Endothelial cell of umbilical vein (primary cell): ENCODE data around the gene SH3BP5L. TPM values are rescaled to one million over a fixed set of nuclear protein-coding genes. Genes with fewer than 3 reads are reported as not detected.

Source experiments
- BruUV-seq: library from RNA; stranded (reverse); fragments of 400-500 nt; replicated peaks from 2 replicates; lab custom pipeline; 2021; lab: Mats Ljungman, UMichigan
- CTCF ChIA-PET: fragments of 300-600, 350-600 bp; sonication (Branson Sonifier 250); formaldehyde crosslinking; loops from one replicate; lab custom pipeline; 2021; ENCODE audit warnings: antibody characterized with exemption, inconsistent platforms; lab: Charles Lee
- POLR2A ChIA-PET: fragments of 300-600, 350-600 bp; sonication (Branson Sonifier 250); formaldehyde crosslinking; loops from one replicate; lab custom pipeline; 2021; ENCODE audit warnings: antibody characterized with exemption, inconsistent platforms; lab: Charles Lee
- DNase-seq: peaks from one replicate; pipeline ENCODE4 v3.0.0-alpha.2; 2011; ENCODE audit warnings: low read depth, low spot score
- FAIRE-seq: peaks from 2 replicates; lab custom pipeline; 2011; peaks lifted over from hg19 to GRCh38; lab: Jason Lieb, UNC
- H2AFZ ChIP-seq: 2 replicates; pipeline ENCODE4 v1.6.0; 2012; ENCODE audit warnings: low read depth, low read length, control low read depth, inconsistent platforms
- H3K27ac ChIP-seq: 2 replicates; pipeline ENCODE4 v1.5.1; 2011; ENCODE audit warnings: low read depth, mild to moderate bottlenecking, control low read depth, low read length, moderate library complexity; ENCODE audit not compliant: insufficient read depth
- H3K27me3 ChIP-seq, 2 experiments: 2 replicates each; pipeline versions ENCODE4 v1.6.0 to v1.6.1; 2011; ENCODE audit warnings: low read length in 2 of 2, mixed read lengths in 1 of 2; ENCODE audit not compliant: control insufficient read depth in 2 of 2, insufficient read depth in 2 of 2
- H3K36me3 ChIP-seq, 2 experiments: 2 replicates in 1 of 2; 3 replicates in 1 of 2; pipeline ENCODE4 v1.5.1; 2011; ENCODE audit warnings: low read length in 2 of 2, mild to moderate bottlenecking in 1 of 2, moderate library complexity in 1 of 2; ENCODE audit not compliant: control insufficient read depth in 2 of 2, insufficient read depth in 2 of 2; ENCODE audit errors: extremely low read depth in 1 of 2
- H3K4me1 ChIP-seq: 3 replicates; pipeline ENCODE4 v1.5.1; 2011; ENCODE audit warnings: mild to moderate bottlenecking, low read length; ENCODE audit not compliant: control insufficient read depth, insufficient read depth; ENCODE audit errors: extremely low read depth
- H3K4me2 ChIP-seq: 2 replicates; pipeline ENCODE4 v1.6.1; 2011; ENCODE audit warnings: low read length, control low read depth, mixed read lengths; ENCODE audit not compliant: insufficient read depth
- H3K4me3 ChIP-seq, 3 experiments: fragments of 200-600 bp in 1 of 3; sonication (generic), shearing (Covaris generic) in 1 of 3; replicated peaks in 1 of 3; 2 replicates each; pipeline ENCODE4 v1.5.1; 2011 to 2016; ENCODE audit warnings: control low read depth in 3 of 3, low read length in 3 of 3, mild to moderate bottlenecking in 2 of 3, inconsistent platforms in 1 of 3, low read depth in 1 of 3, moderate library complexity in 1 of 3; ENCODE audit not compliant: insufficient read depth in 1 of 3
- H3K79me2 ChIP-seq: 2 replicates; pipeline ENCODE4 v1.6.0; 2012; ENCODE audit warnings: low read length, inconsistent platforms; ENCODE audit not compliant: control insufficient read depth, insufficient read depth
- H3K9ac ChIP-seq: replicated peaks from 2 replicates; pipeline ENCODE3; 2011; ENCODE audit warnings: low read length, control low read depth; ENCODE audit not compliant: insufficient read depth; ENCODE audit errors: extremely low read depth
- H3K9me1 ChIP-seq: replicated peaks from 3 replicates; pipeline ENCODE4 v1.6.0; 2011; ENCODE audit warnings: mild to moderate bottlenecking, low read length; ENCODE audit not compliant: control insufficient read depth, insufficient read depth; ENCODE audit errors: extremely low read depth
- H3K9me3 ChIP-seq: replicated peaks from 2 replicates; pipeline ENCODE4 v1.5.1; 2012; ENCODE audit warnings: low read length, inconsistent platforms; ENCODE audit not compliant: control insufficient read depth, insufficient read depth
- H4K20me1 ChIP-seq: replicated peaks from 2 replicates; pipeline ENCODE3; 2011; ENCODE audit warnings: mild to moderate bottlenecking, low read length; ENCODE audit not compliant: control insufficient read depth, insufficient read depth; ENCODE audit errors: extremely low read depth
- EZH2 ChIP-seq: IDR thresholded peaks from 2 replicates; pipeline ENCODE4 v1.6.1; 2012; ENCODE audit warnings: borderline replicate concordance, low read depth, mild to moderate bottlenecking, moderate library complexity, low read length, inconsistent platforms; ENCODE audit not compliant: severe bottlenecking
- FOS ChIP-seq: IDR thresholded peaks from 2 replicates; pipeline ENCODE4 v1.6.1; 2011; ENCODE audit warnings: mild to moderate bottlenecking, low read length, moderate library complexity, borderline replicate concordance; ENCODE audit not compliant: insufficient read depth
- GATA2 ChIP-seq: IDR thresholded peaks from 2 replicates; pipeline ENCODE4 v1.7.0; 2011; ENCODE audit warnings: low read depth, mild to moderate bottlenecking, moderate library complexity, mixed read lengths, low read length; ENCODE audit not compliant: insufficient read length, insufficient read depth
- JUN ChIP-seq: IDR thresholded peaks from 2 replicates; pipeline ENCODE4 v1.6.1; 2011; ENCODE audit warnings: borderline replicate concordance, low read depth; ENCODE audit not compliant: insufficient read length, insufficient read depth
- MYC ChIP-seq: IDR thresholded peaks from one replicate; pipeline ENCODE4 v1.6.1; 2011; ENCODE audit warnings: mild to moderate bottlenecking, low read depth, low read length
- POLR2A ChIP-seq: IDR thresholded peaks from 2 replicates; pipeline ENCODE4 v1.6.1; 2012; ENCODE audit warnings: low read depth, mild to moderate bottlenecking, control low read depth, low read length
- POLR2AphosphoS5 ChIP-seq: IDR thresholded peaks from 2 replicates; pipeline ENCODE4 v1.6.1; 2012; ENCODE audit warnings: low read depth, mild to moderate bottlenecking, control low read depth, low read length, moderate library complexity; ENCODE audit not compliant: insufficient read depth
- dilution Hi-C: fragments of 300-500 bp; cut with MboI; formaldehyde crosslinking; loops from one replicate; pipeline ENCODE4 v1.15.0; 2019; ENCODE audit warnings: low sequenced_read_pairs; ENCODE audit not compliant: extremely low pct_ligation_motif_present
- intact Hi-C: fragments of 100-400 bp; cut with micrococcal nuclease; formaldehyde crosslinking; loops from one replicate; pipeline ENCODE4 v1.10.0; 2022
- polyA plus RNA-seq, 4 experiments: library from polyadenylated mRNA; depleted of rRNA in 3 of 4; stranded (reverse) in 3 of 4; unstranded in 1 of 4; fragments of >200 nt; gene quantifications; 2 replicates each; pipeline versions ENCODE4 v1.2.1 to v1.2.3, GENCODE V29; 2011 to 2012; ENCODE audit warnings: missing spikeins in 1 of 4
- total RNA-seq: library from RNA; stranded (reverse); gene quantifications from 2 replicates; pipeline ENCODE4 v1.2.3, GENCODE V29; 2021
- TF ChIP-seq, protein P1 (sequence below): IDR thresholded peaks from 2 replicates; pipeline ENCODE4 v1.6.1; 2011; ENCODE audit not compliant: insufficient read depth, insufficient read length
- TF ChIP-seq, protein P2 (sequence below), 2 donors: IDR thresholded peaks; 1 replicate in 1 of 2; 2 replicates in 1 of 2; pipeline ENCODE4 v1.5.1; 2011; ENCODE audit warnings: low read length in 2 of 2, mild to moderate bottlenecking in 2 of 2, moderate library complexity in 2 of 2, control low read depth in 1 of 2, inconsistent platforms in 1 of 2, low read depth in 1 of 2; ENCODE audit not compliant: insufficient read depth in 1 of 2; ENCODE audit errors: extremely low read depth in 1 of 2

SH3BP5L gene
- total and polyA plus RNA-seq, 2 donors (not counting 3 experiments of a cell fraction or from before 2014, with no cell fraction given), result 24.7 TPM

DNA sequence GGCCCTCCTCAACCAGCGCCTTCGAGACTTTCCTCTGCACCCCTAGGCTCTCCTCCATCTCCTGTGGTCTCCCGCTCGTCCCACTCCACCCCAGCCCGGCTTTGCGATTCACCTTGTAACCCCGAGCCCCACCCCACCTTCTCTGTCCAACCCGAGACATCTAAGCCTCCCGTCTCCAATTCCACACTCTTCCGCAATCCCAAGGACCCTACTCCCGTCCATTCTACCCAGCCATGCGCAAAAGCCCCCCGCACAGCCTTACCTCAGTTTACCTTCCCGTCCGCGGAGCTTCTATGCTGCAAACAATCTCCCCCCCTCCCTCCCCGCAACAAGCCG lies 174 bp downstream of the SH3BP5L start:
- no peaks in the 10 kb centered on the region for H4K20me1 ChIP-seq
- TF ChIP-seq, protein P1, sequence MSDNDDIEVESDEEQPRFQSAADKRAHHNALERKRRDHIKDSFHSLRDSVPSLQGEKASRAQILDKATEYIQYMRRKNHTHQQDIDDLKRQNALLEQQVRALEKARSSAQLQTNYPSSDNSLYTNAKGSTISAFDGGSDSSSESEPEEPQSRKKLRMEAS, result no peak
- TF ChIP-seq POLR2AphosphoS5 (peak; percentile 28), MYC (no peak), FOS (no peak), JUN (no peak), POLR2A (peak; percentile 25), EZH2 (no peak), GATA2 (no peak)
- TF ChIP-seq, protein P2, sequence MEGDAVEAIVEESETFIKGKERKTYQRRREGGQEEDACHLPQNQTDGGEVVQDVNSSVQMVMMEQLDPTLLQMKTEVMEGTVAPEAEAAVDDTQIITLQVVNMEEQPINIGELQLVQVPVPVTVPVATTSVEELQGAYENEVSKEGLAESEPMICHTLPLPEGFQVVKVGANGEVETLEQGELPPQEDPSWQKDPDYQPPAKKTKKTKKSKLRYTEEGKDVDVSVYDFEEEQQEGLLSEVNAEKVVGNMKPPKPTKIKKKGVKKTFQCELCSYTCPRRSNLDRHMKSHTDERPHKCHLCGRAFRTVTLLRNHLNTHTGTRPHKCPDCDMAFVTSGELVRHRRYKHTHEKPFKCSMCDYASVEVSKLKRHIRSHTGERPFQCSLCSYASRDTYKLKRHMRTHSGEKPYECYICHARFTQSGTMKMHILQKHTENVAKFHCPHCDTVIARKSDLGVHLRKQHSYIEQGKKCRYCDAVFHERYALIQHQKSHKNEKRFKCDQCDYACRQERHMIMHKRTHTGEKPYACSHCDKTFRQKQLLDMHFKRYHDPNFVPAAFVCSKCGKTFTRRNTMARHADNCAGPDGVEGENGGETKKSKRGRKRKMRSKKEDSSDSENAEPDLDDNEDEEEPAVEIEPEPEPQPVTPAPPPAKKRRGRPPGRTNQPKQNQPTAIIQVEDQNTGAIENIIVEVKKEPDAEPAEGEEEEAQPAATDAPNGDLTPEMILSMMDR (IDR thresholded peaks at IDR 0.05; ENCODE audit: extremely low read depth in 1 of 2, insufficient read depth in 1 of 2, low read depth in 1 of 2, low read length in 2 of 2), result no peak
- ChIA-PET CTCF (interaction anchor here (0.9 to 3.8 kb wide), 6 partner anchors 12 to 48 kb away, joined by 3 to 33 read pairs (median 4); partner anchors contain the start of genes ZNF672 and ZNF692), POLR2A (interaction anchor here (1.5 kb wide), 1 partner anchor 12 kb away, joined by 7 read pairs; the partner anchor contains the start of gene ZNF672)
- dilution Hi-C loops, result no loop called here
- peak overlapping the region; percentile 89 for H3K27ac ChIP-seq
- peaks cover 46% of the 10 kb centered on the region for H3K79me2 ChIP-seq
- intact Hi-C loops, result no loop called here
- DNase-seq (no peak), FAIRE-seq (no peak)
- no peaks in the 10 kb centered on the region for H3K9me3 ChIP-seq
- peak overlapping the region; percentile 88 for H3K9ac ChIP-seq
- H3K9me1 ChIP-seq, result no peaks in the 10 kb centered on the region
- no peaks in the 10 kb centered on the region for H3K27me3 ChIP-seq
- peaks cover 3 to 10% of the 10 kb centered on the region in 2 experiments for H3K36me3 ChIP-seq
- no TSS peak for BruUV-seq
- H3K4me3 ChIP-seq, result peak overlapping the region; percentile 51 to 78 (median 73)
- peak overlapping the region; percentile 18 for H3K4me2 ChIP-seq
- H2AFZ ChIP-seq, result peak overlapping the region; percentile 63
- H3K4me1 ChIP-seq, result peaks cover 47% of the 10 kb centered on the region
